Ovary (tissue), 3 donors: ENCODE data around the gene AGPAT2.

Experiments used
- EP300 ChIP-seq: sonication (generic); formaldehyde crosslinking; IDR thresholded peaks from one replicate; pipeline ENCODE4 v1.6.1; 2017; ENCODE audit warnings: antibody characterized with exemption
- POLR2A ChIP-seq: fragments of 450-650 bp; IDR thresholded peaks from one replicate; pipeline ENCODE4 v1.6.1; 2017; ENCODE audit warnings: antibody characterized with exemption, mild to moderate bottlenecking, moderate library complexity
- TF ChIP-seq, protein P1 (sequence below), 3 donors: fragments of 450-650 bp in 2 of 3; fragments of 200-600 bp in 1 of 3; IDR thresholded peaks; one replicate each; pipeline versions ENCODE4 v1.5.1 to v1.8.0; 2016 to 2022; ENCODE audit warnings: antibody characterized with exemption in 3 of 3, mild to moderate bottlenecking in 1 of 3
- donor health status: DM: no; HTN: no; CAD: no.

DNA sequence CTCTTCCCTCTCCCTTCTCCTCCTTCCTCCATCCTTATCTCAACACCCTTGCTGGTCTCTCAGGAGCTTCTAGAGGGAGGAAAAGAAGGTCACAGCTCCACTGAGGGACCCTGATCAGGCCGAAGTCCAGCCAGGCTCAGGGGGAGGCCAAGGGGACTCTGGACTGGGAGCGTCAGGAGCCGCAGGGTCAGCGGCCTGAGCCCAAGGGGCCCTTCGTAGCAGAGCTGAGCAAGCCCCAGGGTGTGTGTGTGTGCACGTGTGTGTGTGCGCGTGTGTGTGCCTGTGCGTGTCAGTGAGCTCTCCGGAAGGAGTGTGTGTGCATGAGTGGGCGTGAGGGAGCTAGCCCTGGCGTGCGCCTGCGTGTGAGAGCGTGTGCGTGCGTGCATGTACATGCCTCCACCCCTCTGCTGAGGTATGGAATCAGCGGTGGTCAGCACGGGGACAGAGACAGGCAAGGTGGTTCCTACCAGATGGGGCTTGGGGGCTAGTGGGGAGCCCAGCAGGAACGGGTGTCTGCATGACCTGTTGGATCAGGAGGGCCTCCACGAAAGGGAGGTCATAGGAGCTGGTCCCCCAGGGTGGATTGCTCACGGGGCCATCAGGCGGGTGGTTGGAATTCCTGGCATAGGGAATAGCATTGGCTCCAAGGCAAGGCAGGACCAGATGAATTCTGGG is 10.0 kb upstream of the AGPAT2 start:
- TF ChIP-seq EP300, result no peak
- TF ChIP-seq, protein P1, sequence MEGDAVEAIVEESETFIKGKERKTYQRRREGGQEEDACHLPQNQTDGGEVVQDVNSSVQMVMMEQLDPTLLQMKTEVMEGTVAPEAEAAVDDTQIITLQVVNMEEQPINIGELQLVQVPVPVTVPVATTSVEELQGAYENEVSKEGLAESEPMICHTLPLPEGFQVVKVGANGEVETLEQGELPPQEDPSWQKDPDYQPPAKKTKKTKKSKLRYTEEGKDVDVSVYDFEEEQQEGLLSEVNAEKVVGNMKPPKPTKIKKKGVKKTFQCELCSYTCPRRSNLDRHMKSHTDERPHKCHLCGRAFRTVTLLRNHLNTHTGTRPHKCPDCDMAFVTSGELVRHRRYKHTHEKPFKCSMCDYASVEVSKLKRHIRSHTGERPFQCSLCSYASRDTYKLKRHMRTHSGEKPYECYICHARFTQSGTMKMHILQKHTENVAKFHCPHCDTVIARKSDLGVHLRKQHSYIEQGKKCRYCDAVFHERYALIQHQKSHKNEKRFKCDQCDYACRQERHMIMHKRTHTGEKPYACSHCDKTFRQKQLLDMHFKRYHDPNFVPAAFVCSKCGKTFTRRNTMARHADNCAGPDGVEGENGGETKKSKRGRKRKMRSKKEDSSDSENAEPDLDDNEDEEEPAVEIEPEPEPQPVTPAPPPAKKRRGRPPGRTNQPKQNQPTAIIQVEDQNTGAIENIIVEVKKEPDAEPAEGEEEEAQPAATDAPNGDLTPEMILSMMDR (IDR thresholded peaks at IDR 0.05), result no peak
- TF ChIP-seq POLR2A, result no peak
